CD14-positive monocyte (primary cell): ENCODE data around the gene MACROD1. TPM values are rescaled to one million over a fixed set of nuclear protein-coding genes. Genes with fewer than 3 reads are reported as not detected.
A peak's percentile ranks its signal among the peaks of the same experiment; 100 is the strongest.

Source experiments
- DNase-seq, 3 donors: peaks; one replicate each; pipeline ENCODE4 v3.0.0-alpha.2; 2011 to 2022
- H2AFZ ChIP-seq: 2 replicates; pipeline ENCODE4 v1.6.0; 2012; ENCODE audit warnings: mild to moderate bottlenecking, low read depth, low read length, inconsistent platforms; ENCODE audit not compliant: insufficient read depth, poor library complexity, severe bottlenecking
- H3K27ac ChIP-seq, 2 donors: 1 replicate in 1 of 2; 2 replicates in 1 of 2; pipeline ENCODE4 v1.5.1; 2012 to 2013; ENCODE audit warnings: low read length in 2 of 2, control low read depth in 1 of 2, inconsistent platforms in 1 of 2, low read depth in 1 of 2, mild to moderate bottlenecking in 1 of 2
- H3K27me3 ChIP-seq, 2 donors: one replicate each; pipeline versions ENCODE4 v1.6.0 to v1.6.1; 2011 to 2013; ENCODE audit warnings: low read length in 2 of 2; ENCODE audit not compliant: control insufficient read depth in 2 of 2, insufficient read depth in 2 of 2
- H3K36me3 ChIP-seq, 2 donors: replicated peaks in 1 of 2; 1 replicate in 1 of 2; 2 replicates in 1 of 2; pipeline versions ENCODE4 v1.5.1 to v1.6.1; 2012 to 2013; ENCODE audit warnings: low read length in 2 of 2, control low read depth in 1 of 2, inconsistent platforms in 1 of 2, mild to moderate bottlenecking in 1 of 2; ENCODE audit not compliant: insufficient read depth in 2 of 2, control insufficient read depth in 1 of 2
- H3K4me1 ChIP-seq, 2 donors: 1 replicate in 1 of 2; 2 replicates in 1 of 2; pipeline versions ENCODE4 v1.5.1 to v1.6.1; 2012 to 2013; ENCODE audit warnings: low read length in 2 of 2, control low read depth in 1 of 2, inconsistent platforms in 1 of 2, mild to moderate bottlenecking in 1 of 2, moderate library complexity in 1 of 2; ENCODE audit not compliant: insufficient read depth in 2 of 2, control insufficient read depth in 1 of 2
- H3K4me2 ChIP-seq: replicated peaks from 2 replicates; pipeline ENCODE3; 2012; ENCODE audit warnings: low read length, moderate library complexity, mild to moderate bottlenecking; ENCODE audit not compliant: poor library complexity, severe bottlenecking; ENCODE audit errors: extremely low read depth
- H3K4me3 ChIP-seq, 3 experiments: fragments of 200-600 bp in 1 of 3; sonication (generic) in 1 of 3; replicated peaks in 1 of 3; 1 replicate in 2 of 3; 2 replicates in 1 of 3; pipeline ENCODE4 v1.5.1; 2011 to 2013; ENCODE audit warnings: low read length in 3 of 3, mild to moderate bottlenecking in 3 of 3, control low read depth in 2 of 3, low read depth in 2 of 3, inconsistent platforms in 1 of 3, moderate library complexity in 1 of 3
- H3K79me2 ChIP-seq: 2 replicates; pipeline ENCODE4 v1.6.0; 2012; ENCODE audit warnings: mild to moderate bottlenecking, control low read depth, inconsistent platforms, low read length, moderate library complexity; ENCODE audit not compliant: insufficient read depth
- H3K9ac ChIP-seq: 2 replicates; pipeline ENCODE4 v1.6.0; 2017; ENCODE audit warnings: low read length, mild to moderate bottlenecking; ENCODE audit not compliant: insufficient read depth, poor library complexity, severe bottlenecking
- H3K9me3 ChIP-seq, 2 donors: replicated peaks in 1 of 2; 1 replicate in 1 of 2; 2 replicates in 1 of 2; pipeline versions ENCODE4 v1.5.1 to v1.6.1; 2012 to 2013; ENCODE audit warnings: low read length in 2 of 2, control low read depth in 1 of 2; ENCODE audit not compliant: control insufficient read depth in 1 of 2, insufficient read depth in 1 of 2
- H4K20me1 ChIP-seq: 2 replicates; pipeline ENCODE4 v1.6.0; 2012; ENCODE audit warnings: mild to moderate bottlenecking, low read length, control low read depth, moderate library complexity; ENCODE audit not compliant: insufficient read depth
- H3K27ac Mint-ChIP-seq, 7 donors: one replicate each; pipeline ENCODE4 v1.8.0; 2020; ENCODE audit warnings: mild to moderate bottlenecking in 7 of 7, mixed read lengths in 7 of 7, moderate library complexity in 6 of 7, inconsistent platforms in 2 of 7
- H3K27me3 Mint-ChIP-seq, 3 donors: one replicate each; pipeline ENCODE4 v1.8.0; 2021 to 2022; ENCODE audit warnings: low read depth in 3 of 3, mild to moderate bottlenecking in 3 of 3, mixed read lengths in 3 of 3, moderate library complexity in 3 of 3, inconsistent platforms in 1 of 3
- H3K36me3 Mint-ChIP-seq, 2 donors: one replicate each; pipeline ENCODE4 v1.8.0; 2020; ENCODE audit warnings: mixed read lengths in 2 of 2, inconsistent platforms in 1 of 2, mild to moderate bottlenecking in 1 of 2
- H3K4me1 Mint-ChIP-seq: one replicate; pipeline ENCODE4 v1.8.0; 2020; ENCODE audit warnings: mild to moderate bottlenecking, mixed read lengths
- H3K4me3 Mint-ChIP-seq, 2 donors: one replicate each; pipeline ENCODE4 v1.8.0; 2020; ENCODE audit warnings: mild to moderate bottlenecking in 2 of 2, mixed read lengths in 2 of 2, moderate library complexity in 1 of 2
- H3K9me3 Mint-ChIP-seq, 7 donors: one replicate each; pipeline ENCODE4 v1.8.0; 2020 to 2022; ENCODE audit warnings: mixed read lengths in 7 of 7, mild to moderate bottlenecking in 6 of 7, moderate library complexity in 6 of 7, inconsistent platforms in 2 of 7
- WGBS: methylation state at CpG from one replicate; pipeline ENCODE4 v1.1.5; 2013; ENCODE audit warnings: missing lambda C conversion rate; ENCODE audit not compliant: insufficient coverage; 5-methylcytosine and 5-hydroxymethylcytosine counted together
- intact Hi-C, 2 donors: fragments of 100-400 bp; cut with micrococcal nuclease; formaldehyde crosslinking; loops; one replicate each; pipeline versions ENCODE4 v1.15.0 to v1.15.1; 2023
- polyA plus RNA-seq, 3 donors: library from polyadenylated mRNA; depleted of rRNA in 1 of 3; unstranded in 2 of 3; stranded (reverse) in 1 of 3; fragments of 300-500 nt in 2 of 3; fragments of >200 nt in 1 of 3; fragmentation: Illumina TruSeq in 2 of 3; gene quantifications; 1 replicate in 2 of 3; 2 replicates in 1 of 3; pipeline ENCODE4 v1.2.3, GENCODE V29; 2012 to 2021
- TF ChIP-seq, protein P1 (sequence below): fragments of 200-600 bp; IDR thresholded peaks from one replicate; pipeline ENCODE4 v1.8.0; 2022; ENCODE audit warnings: antibody characterized with exemption, mild to moderate bottlenecking

MACROD1 gene
- polyA plus RNA-seq, 3 donors = 1.5 to 2.4 (median 2.2) TPM

DNA sequence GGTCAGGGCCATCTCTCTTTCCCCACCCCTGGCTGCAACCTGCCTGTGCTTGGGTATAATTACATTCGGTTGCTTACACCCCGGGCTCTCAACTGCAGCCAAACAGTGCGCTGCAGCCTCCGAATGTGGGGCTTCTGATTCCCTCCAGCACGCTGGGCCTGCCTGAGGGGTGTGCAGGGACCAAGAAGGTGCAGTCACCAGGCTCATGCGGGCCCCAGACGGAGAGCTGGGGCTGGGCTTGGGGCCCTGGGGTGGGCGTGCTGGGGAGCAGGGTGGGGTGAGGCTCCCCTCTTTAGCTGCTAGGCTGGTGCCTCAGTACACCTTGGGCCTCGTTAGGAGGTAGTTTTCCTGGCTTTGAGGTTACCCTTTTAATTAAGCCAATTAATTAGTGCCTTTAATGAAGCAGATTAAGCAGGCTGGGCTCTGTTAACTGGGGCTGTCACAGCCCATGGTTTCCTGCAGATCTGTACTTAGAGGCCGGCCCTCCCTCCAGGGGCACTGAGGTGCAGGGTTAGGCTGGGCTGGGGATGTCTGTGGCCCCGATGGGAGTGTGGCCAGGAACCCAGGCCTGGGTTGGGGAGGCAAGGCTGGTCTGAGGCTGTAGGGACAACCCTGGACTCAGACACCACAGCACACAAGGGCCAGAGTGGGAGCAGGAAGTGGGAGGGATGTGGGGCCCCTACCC is 112.8 kb downstream of the MACROD1 start:
- no peaks in the 10 kb centered on the region for H3K79me2 ChIP-seq
- TF ChIP-seq, protein P1, sequence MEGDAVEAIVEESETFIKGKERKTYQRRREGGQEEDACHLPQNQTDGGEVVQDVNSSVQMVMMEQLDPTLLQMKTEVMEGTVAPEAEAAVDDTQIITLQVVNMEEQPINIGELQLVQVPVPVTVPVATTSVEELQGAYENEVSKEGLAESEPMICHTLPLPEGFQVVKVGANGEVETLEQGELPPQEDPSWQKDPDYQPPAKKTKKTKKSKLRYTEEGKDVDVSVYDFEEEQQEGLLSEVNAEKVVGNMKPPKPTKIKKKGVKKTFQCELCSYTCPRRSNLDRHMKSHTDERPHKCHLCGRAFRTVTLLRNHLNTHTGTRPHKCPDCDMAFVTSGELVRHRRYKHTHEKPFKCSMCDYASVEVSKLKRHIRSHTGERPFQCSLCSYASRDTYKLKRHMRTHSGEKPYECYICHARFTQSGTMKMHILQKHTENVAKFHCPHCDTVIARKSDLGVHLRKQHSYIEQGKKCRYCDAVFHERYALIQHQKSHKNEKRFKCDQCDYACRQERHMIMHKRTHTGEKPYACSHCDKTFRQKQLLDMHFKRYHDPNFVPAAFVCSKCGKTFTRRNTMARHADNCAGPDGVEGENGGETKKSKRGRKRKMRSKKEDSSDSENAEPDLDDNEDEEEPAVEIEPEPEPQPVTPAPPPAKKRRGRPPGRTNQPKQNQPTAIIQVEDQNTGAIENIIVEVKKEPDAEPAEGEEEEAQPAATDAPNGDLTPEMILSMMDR = no peak
- H3K27me3 ChIP-seq = no peaks in the 10 kb centered on the region
- H4K20me1 ChIP-seq = no peaks in the 10 kb centered on the region
- Mint-ChIP-seq H3K27me3 (peaks cover under 1 to 4% (median 1%) of the 10 kb centered on the region in 3 donors), H3K9me3 (no peaks in the 10 kb centered on the region), H3K27ac (no peak overlapping the region), H3K4me1 (no peaks in the 10 kb centered on the region), H3K36me3 (no peaks in the 10 kb centered on the region), H3K4me3 (no peak overlapping the region)
- intact Hi-C loops = no loop called here
- H3K4me2 ChIP-seq = no peak overlapping the region
- no peak for DNase-seq
- peaks cover 4% of the 10 kb centered on the region in 2 donors for H3K4me1 ChIP-seq
- no peaks in the 10 kb centered on the region for H3K36me3 ChIP-seq
- no peaks in the 10 kb centered on the region for H3K9me3 ChIP-seq
- no peak overlapping the region for H3K27ac ChIP-seq
- H3K9ac ChIP-seq = no peak overlapping the region
- H3K4me3 ChIP-seq = no peak overlapping the region
- 74% methylated on average over 3 of the region's 11 CpGs for WGBS
- H2AFZ ChIP-seq = no peak overlapping the region

DNA sequence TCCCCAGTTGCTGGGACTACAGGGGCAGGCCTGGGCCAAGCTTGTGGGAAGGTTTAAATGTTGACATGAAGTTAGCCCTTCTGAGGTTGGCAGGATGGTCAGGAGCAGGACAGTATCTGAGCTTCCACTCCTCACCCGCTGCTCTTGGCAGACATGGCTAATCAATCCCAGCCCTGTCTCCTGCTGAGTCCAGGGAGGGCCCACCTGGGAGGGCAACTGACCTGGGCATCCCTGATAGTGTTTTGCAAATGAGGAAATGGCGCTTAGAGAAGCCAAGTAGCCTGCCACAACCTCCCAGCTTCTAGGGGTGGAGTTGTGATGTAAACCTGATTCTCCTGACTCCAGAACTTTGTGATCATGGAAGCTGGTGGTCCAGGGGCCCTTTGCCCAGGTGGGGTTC is 113.5 kb downstream of the MACROD1 start:
- H3K9me3 ChIP-seq = no peaks in the 10 kb centered on the region
- no peaks in the 10 kb centered on the region for H4K20me1 ChIP-seq
- no peaks in the 10 kb centered on the region for H3K36me3 ChIP-seq
- no peaks in the 10 kb centered on the region for H3K9me3 Mint-ChIP-seq
- peaks cover 10% of the 10 kb centered on the region in 2 donors for H3K4me1 ChIP-seq
- no peaks in the 10 kb centered on the region for H3K36me3 Mint-ChIP-seq
- no peak overlapping the region for H3K9ac ChIP-seq
- H3K27ac ChIP-seq = no peak overlapping the region
- H3K79me2 ChIP-seq = no peaks in the 10 kb centered on the region
- WGBS = 100% methylated on average over 1 of the region's 2 CpGs
- no peak overlapping the region for H3K4me3 ChIP-seq
- TF ChIP-seq, protein P1 = no peak
- no peaks in the 10 kb centered on the region for H3K27me3 ChIP-seq
- H3K4me2 ChIP-seq = no peak overlapping the region
- no peak overlapping the region for H3K4me3 Mint-ChIP-seq
- H2AFZ ChIP-seq = no peak overlapping the region
- intact Hi-C loops = no loop called here
- H3K27ac Mint-ChIP-seq = peak overlapping the region in 1 of 7 donors; percentile 36
- DNase-seq = no peak
- peaks cover 0 to 3% (median 0%) of the 10 kb centered on the region in 3 donors for H3K27me3 Mint-ChIP-seq
- peaks cover 4% of the 10 kb centered on the region for H3K4me1 Mint-ChIP-seq
